GM12878 (cell line): ENCODE measurements around the gene AHNAK2.

Experiments
- BMI1 ChIP-seq: fragments of 450-650 bp; IDR thresholded peaks from 2 replicates; pipeline ENCODE4 v1.6.1; 2016; ENCODE audit warnings: mild to moderate bottlenecking, moderate library complexity, borderline replicate concordance
- CHD2 ChIP-seq: IDR thresholded peaks from 2 replicates; pipeline ENCODE4 v1.6.1; 2011; ENCODE audit warnings: low read depth, low read length, improper control_type of control experiment, borderline replicate concordance
- POLR2A ChIP-seq: IDR thresholded peaks from 2 replicates; pipeline ENCODE4 v1.6.1; 2011; ENCODE audit warnings: low read depth, mild to moderate bottlenecking, low read length
- POLR2AphosphoS5 ChIP-seq: IDR thresholded peaks from 2 replicates; pipeline ENCODE4 v1.6.1; 2011; ENCODE audit warnings: mild to moderate bottlenecking, low read length, inconsistent platforms
- TF ChIP-seq, protein P1 (sequence below), 3 experiments: IDR thresholded peaks in 2 of 3; conservative IDR thresholded peaks in 1 of 3; 2 replicates each; pipeline ENCODE4 v1.5.1; 2011; ENCODE audit warnings: low read depth in 3 of 3, low read length in 3 of 3, mild to moderate bottlenecking in 3 of 3, control low read depth in 2 of 3, moderate library complexity in 2 of 3, inconsistent platforms in 1 of 3, mixed read lengths in 1 of 3; ENCODE audit not compliant: control insufficient read depth in 2 of 3, insufficient read depth in 1 of 3; ENCODE audit errors: extremely low read depth in 1 of 3

DNA sequence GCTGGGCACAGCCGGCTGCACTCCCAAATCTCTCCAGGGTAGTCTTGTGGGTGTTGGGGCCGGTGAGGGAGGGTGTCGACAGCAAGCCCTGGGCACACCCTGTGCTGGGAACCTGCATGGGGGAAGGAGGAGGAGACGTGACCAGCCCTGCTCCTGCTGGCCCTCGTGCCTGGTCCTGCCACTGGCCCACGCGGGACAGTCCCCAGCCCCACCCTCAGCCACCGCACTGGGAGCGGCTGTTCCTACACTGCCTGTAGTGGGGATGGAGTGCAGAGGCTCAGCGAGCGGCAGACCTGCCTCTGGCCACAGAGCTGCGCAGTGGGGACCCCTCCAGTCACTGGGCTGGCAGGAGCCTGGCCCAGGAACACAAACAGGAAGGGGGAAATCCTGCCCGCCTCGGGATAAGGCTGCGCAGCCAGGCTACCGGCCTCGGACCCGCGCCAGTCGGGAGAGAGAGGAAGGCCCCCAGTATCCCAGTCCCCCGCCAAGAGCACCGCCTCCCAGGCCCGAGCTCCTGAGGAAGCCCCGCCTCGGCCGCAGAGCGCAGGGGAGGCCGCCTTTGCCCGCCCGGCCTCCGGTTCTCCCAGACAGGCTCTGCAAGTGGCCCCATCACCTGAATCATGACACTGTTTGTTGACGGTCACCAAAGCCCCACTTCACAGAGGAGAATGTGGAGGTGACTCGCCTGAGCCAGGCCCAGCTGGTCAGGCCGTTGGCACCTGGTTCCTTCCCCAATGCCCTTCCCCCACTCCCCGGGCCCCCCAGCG is 10.6 kb downstream of the AHNAK2 start:
- TF ChIP-seq, protein P1, sequence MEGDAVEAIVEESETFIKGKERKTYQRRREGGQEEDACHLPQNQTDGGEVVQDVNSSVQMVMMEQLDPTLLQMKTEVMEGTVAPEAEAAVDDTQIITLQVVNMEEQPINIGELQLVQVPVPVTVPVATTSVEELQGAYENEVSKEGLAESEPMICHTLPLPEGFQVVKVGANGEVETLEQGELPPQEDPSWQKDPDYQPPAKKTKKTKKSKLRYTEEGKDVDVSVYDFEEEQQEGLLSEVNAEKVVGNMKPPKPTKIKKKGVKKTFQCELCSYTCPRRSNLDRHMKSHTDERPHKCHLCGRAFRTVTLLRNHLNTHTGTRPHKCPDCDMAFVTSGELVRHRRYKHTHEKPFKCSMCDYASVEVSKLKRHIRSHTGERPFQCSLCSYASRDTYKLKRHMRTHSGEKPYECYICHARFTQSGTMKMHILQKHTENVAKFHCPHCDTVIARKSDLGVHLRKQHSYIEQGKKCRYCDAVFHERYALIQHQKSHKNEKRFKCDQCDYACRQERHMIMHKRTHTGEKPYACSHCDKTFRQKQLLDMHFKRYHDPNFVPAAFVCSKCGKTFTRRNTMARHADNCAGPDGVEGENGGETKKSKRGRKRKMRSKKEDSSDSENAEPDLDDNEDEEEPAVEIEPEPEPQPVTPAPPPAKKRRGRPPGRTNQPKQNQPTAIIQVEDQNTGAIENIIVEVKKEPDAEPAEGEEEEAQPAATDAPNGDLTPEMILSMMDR (IDR thresholded peaks at IDR 0.05 in 2 of 3, conservative IDR thresholded peaks at IDR 0.05 in 1 of 3; ENCODE audit: control insufficient read depth in 2 of 3, extremely low read depth in 1 of 3, insufficient read depth in 1 of 3, low read depth in 3 of 3, low read length in 3 of 3): no peak
- TF ChIP-seq POLR2A (no peak), BMI1 (no peak), CHD2 (no peak), POLR2AphosphoS5 (no peak)
